Measurements from ENCODE around the gene TSPEAR. TPM values are rescaled to one million over a fixed set of nuclear protein-coding genes. Genes with fewer than 3 reads are reported as not detected.
"Not testable (repeated sequence)": the region's sequence is repeated elsewhere in the genome, so short reads cannot be mapped to it uniquely, and the experiment has no call there.

TSPEAR gene
- total and polyA plus RNA-seq, 2 donors (not counting 1 experiment from before 2014, with no cell fraction given): not detected

DNA sequence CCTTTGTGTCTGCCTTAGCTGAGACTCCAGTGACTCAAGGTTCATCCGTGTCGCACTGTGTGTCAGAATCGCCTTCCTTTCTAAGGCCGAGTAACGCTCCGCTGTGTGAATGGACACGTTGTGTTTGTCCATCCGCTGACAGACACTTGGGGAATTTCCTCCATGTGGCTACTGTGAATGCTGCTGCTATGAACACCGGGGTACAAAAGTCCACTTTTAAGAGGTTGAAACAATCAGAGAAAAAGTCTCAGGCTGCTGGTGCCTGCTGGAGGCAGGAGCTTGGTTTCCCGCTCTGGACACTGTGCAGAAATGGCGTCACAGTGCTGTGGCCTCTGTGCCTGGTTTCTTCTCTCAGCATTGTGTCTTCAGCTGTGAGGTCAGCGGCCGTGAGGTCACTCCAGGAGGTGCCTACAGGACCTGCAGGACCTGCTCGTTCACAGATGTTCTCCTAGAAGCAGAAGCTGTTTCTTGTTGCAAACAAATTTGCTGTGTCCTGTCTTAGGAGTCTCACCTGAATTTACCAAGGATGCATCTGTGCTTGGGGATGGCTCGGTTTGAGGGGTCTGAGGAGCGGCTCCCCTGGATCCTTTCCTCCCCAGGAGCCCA is 205.6 kb downstream of the TSPEAR start:
- Histone ChIP-seq H3K9ac (ENCODE audit: insufficient read depth, low read length) (no peak overlapping the region), H2AFZ (ENCODE audit: low read length) (no peak overlapping the region), H4K20me1 (ENCODE audit: control insufficient read depth, extremely low read depth, insufficient read depth, low read length) (no peaks in the 10 kb centered on the region), H3K27me3 (ENCODE audit: control insufficient read depth, insufficient read depth, low read length) (no peaks in the 10 kb centered on the region), H3K9me3 (ENCODE audit: control insufficient read depth, insufficient read depth, low read depth, low read length) (no peaks in the 10 kb centered on the region), H3K36me3 (ENCODE audit: control insufficient read depth, insufficient read depth, low read length) (no peaks in the 10 kb centered on the region), H3K4me2 (ENCODE audit: extremely low read depth, insufficient read depth, low read length) (no peak overlapping the region), H3K79me2 (ENCODE audit: control insufficient read depth, insufficient read depth, low read length) (no peaks in the 10 kb centered on the region), H3K4me3 (replicated peaks in 1 of 4; ENCODE audit: control extremely low read depth in 1 of 4, insufficient read depth in 1 of 4, low read depth in 3 of 4, low read length in 4 of 4) (no peak overlapping the region), H3K4me1 (ENCODE audit: control insufficient read depth, extremely low read depth, insufficient read depth, low read length) (no peaks in the 10 kb centered on the region), H3K27ac (ENCODE audit: insufficient read depth, low read length) (no peak overlapping the region)
- TF ChIP-seq, protein P1, sequence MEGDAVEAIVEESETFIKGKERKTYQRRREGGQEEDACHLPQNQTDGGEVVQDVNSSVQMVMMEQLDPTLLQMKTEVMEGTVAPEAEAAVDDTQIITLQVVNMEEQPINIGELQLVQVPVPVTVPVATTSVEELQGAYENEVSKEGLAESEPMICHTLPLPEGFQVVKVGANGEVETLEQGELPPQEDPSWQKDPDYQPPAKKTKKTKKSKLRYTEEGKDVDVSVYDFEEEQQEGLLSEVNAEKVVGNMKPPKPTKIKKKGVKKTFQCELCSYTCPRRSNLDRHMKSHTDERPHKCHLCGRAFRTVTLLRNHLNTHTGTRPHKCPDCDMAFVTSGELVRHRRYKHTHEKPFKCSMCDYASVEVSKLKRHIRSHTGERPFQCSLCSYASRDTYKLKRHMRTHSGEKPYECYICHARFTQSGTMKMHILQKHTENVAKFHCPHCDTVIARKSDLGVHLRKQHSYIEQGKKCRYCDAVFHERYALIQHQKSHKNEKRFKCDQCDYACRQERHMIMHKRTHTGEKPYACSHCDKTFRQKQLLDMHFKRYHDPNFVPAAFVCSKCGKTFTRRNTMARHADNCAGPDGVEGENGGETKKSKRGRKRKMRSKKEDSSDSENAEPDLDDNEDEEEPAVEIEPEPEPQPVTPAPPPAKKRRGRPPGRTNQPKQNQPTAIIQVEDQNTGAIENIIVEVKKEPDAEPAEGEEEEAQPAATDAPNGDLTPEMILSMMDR (conservative IDR thresholded peaks at IDR 0.05 in 1 of 2, IDR thresholded peaks at IDR 0.05 in 1 of 2; ENCODE audit: low read depth in 1 of 2, low read length in 2 of 2): no peak
- no peak for DNase-seq (ENCODE audit: low read depth in 2 of 2)

DNA sequence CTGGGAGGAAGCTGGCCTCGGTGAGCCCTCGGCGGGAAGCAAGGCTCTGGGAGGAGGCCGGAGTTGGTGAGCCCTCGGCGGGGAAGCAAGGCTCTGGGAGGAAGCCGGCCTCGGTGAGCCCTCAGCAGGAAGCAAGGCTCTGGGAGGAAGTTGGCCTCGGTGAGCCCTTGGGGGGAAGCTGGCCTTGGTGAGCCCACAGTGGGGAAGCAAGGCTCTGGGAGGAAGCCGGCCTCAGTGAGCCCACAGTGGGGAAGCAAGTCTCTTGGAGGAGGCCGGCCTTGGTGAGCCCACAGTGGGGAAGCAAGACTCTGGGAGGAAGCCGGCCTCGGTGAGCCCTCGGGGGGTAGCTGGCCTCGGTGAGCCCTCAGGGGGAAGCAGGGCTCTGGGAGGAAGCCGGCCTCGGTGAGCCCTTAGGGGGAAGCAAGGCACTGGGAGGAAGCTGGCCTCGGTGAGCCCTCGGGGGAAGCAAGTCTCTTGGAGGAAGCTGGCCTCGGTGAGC is 207.4 kb downstream of the TSPEAR start:
- TF ChIP-seq, protein P1 (conservative IDR thresholded peaks at IDR 0.05 in 1 of 2, IDR thresholded peaks at IDR 0.05 in 1 of 2; ENCODE audit: low read depth in 1 of 2, low read length in 2 of 2): no peak
- TF ChIP-seq EZH2 (IDR thresholded peaks at IDR 0.05; ENCODE audit: low read length, missing control alignments): no peak
- Histone ChIP-seq H3K27me3 (ENCODE audit: control insufficient read depth, insufficient read depth, low read length) (no peaks in the 10 kb centered on the region), H3K4me2 (ENCODE audit: extremely low read depth, insufficient read depth, low read length) (no peak overlapping the region)

DNA sequence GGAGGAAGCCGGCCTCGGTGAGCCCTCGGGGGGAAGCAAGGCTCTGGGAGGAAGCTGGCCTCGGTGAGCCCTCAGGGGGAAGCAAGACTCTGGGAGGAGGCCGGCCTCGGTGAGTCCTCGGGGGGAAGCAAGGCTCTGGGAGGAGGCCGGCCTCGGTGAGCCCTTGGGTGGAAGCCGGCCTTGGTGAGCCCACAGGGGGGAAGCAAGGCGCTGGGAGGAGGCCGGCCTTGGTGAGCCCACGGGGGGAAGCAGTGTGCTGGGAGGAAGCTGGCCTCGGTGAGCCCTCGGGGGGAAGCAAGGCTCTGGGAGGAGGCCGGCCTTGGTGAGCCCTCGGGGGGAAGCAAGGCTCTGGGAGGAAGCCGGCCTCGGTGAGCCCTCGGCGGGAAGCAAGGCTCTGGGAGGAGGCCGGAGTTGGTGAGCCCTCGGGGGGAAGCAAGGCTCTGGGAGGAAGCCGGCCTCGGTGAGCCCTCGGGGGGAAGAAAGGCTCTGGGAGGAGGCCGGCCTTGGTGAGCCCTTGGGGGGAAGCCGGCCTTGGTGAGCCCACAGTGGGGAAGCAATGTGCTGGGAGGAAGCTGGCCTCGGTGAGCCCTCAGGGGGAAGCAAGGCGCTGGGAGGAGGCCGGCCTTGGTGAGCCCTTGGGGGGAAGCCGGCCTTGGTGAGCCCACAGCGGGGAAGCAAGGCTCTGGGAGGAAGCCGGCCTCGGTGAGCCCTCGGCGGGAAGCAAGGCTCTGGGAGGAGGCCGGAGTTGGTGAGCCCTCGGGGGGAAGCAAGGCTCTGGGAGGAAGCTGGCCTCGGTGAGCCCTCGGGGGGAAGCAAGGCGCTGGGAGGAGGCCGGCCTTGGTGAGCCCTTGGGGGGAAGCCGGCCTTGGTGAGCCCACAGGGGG is 208.1 kb downstream of the TSPEAR start:
- not testable (repeated sequence) for DNase-seq (ENCODE audit: low read depth in 2 of 2); H3K9me3 ChIP-seq (ENCODE audit: control insufficient read depth, insufficient read depth, low read depth, low read length); H3K4me3 ChIP-seq (replicated peaks in 1 of 4; ENCODE audit: control extremely low read depth in 1 of 4, insufficient read depth in 1 of 4, low read depth in 3 of 4, low read length in 4 of 4); H3K27me3 ChIP-seq (ENCODE audit: control insufficient read depth, insufficient read depth, low read length); H3K4me1 ChIP-seq (ENCODE audit: control insufficient read depth, extremely low read depth, insufficient read depth, low read length); H4K20me1 ChIP-seq (ENCODE audit: control insufficient read depth, extremely low read depth, insufficient read depth, low read length); H3K36me3 ChIP-seq (ENCODE audit: control insufficient read depth, insufficient read depth, low read length); H3K9ac ChIP-seq (ENCODE audit: insufficient read depth, low read length); H2AFZ ChIP-seq (ENCODE audit: low read length); H3K4me2 ChIP-seq (ENCODE audit: extremely low read depth, insufficient read depth, low read length); H3K27ac ChIP-seq (ENCODE audit: insufficient read depth, low read length); H3K79me2 ChIP-seq (ENCODE audit: control insufficient read depth, insufficient read depth, low read length)

More for the DNA sequence above, 207.4 kb downstream of the TSPEAR start:
- Histone ChIP-seq H3K9me3 (ENCODE audit: control insufficient read depth, insufficient read depth, low read depth, low read length) (no peaks in the 10 kb centered on the region), H3K9ac (ENCODE audit: insufficient read depth, low read length) (no peak overlapping the region), H2AFZ (ENCODE audit: low read length) (no peak overlapping the region), H3K4me3 (replicated peaks in 1 of 4; ENCODE audit: control extremely low read depth in 1 of 4, insufficient read depth in 1 of 4, low read depth in 3 of 4, low read length in 4 of 4) (no peak overlapping the region), H3K27ac (ENCODE audit: insufficient read depth, low read length) (no peak overlapping the region), H4K20me1 (ENCODE audit: control insufficient read depth, extremely low read depth, insufficient read depth, low read length) (no peaks in the 10 kb centered on the region), H3K4me1 (ENCODE audit: control insufficient read depth, extremely low read depth, insufficient read depth, low read length) (no peaks in the 10 kb centered on the region), H3K36me3 (ENCODE audit: control insufficient read depth, insufficient read depth, low read length) (no peaks in the 10 kb centered on the region), H3K79me2 (ENCODE audit: control insufficient read depth, insufficient read depth, low read length) (no peaks in the 10 kb centered on the region)
- no peak for DNase-seq (ENCODE audit: low read depth in 2 of 2)

Data from fibroblast of lung (primary cell).